ENCODE data around the gene LARP6.

LARP6 gene

GRCh38 chr15:70796516-70797310 lies 57.2 kb downstream of the LARP6 start:
- DNase-seq (ENCODE audit: low spot score): no peak

DNA sequence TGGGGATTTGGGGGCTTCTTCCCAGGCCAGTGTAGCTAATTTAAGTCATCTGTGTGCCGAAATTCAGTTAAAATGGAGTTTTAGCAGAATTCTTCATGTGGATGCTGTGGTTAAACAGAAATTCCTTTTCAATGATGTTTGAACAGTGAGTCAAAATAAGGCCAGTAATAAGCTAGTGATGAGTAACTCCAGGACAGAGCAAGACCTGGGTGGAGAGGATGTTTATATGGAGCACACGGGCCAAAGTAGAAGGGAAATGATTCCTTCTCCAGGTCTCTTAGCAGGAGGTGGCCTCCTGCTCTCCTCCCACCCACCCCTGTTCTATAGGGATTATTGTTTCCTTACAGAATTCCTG lies 58.7 kb downstream of the LARP6 start:
- no peak for DNase-seq (ENCODE audit: low spot score)

DNA sequence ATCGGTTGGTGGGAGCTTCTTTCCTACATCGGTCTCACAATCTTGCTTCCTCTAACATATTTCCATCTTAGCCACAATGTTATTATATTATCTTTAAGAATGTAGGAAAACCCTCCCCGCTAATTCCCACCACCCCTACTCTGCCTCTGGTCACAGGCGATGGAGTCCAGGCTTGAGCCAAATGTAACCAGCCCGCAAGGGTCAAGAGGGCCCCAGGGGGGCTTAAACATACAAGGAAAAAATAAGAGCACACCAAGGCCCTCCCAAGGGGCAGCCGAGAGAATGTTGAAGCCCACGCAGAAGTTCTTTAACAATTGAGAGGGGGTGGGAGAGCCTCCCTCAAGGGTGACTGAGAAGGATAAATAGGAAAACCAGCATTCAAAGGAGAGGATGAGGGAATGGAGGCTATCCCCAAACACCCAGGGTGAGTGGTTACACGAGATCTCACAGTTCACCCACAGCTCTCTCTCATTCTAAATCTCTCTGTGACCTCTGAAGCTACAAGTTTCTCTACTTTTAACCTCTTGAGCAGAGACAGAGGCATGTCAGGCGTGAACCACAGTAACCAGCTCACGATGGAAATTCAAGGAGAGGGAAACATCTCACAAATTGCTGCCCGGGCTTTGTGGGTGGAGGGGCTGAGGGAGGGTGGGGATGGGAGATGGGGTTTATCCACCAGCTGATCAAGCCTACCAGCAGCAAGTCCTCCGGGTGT lies 59.2 kb downstream of the LARP6 start:
- DNase-seq (ENCODE audit: low spot score): no peak

DNA sequence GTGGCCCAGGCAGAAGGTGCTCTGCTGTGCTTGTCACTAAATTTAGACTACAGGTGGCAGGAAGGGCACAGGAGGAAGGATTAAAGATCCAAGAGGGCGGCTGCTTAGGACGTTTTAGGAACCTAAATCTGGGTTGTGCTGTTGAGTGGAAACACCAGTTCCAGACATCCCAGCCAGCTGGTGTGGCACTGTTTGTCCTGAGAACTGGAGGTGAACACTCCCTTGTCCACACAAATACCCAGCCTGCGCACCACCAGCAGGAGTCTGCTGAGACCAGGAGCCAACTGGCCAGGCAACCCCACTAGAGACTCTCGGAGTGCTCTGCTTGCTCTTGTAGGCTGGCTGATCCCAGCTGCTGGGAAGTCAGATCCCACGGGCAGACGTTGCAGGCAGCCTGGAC lies 60.3 kb downstream of the LARP6 start:
- no peak for DNase-seq (ENCODE audit: low spot score)

- DNase-seq (ENCODE audit: low spot score): no peak
These were observed 61.8 kb downstream of the LARP6 start for GRCh38 chr15:70792171-70792573.

GRCh38 chr15:70791259-70791658 lies 62.7 kb downstream of the LARP6 start:
- no peak for DNase-seq (ENCODE audit: low spot score)

DNA sequence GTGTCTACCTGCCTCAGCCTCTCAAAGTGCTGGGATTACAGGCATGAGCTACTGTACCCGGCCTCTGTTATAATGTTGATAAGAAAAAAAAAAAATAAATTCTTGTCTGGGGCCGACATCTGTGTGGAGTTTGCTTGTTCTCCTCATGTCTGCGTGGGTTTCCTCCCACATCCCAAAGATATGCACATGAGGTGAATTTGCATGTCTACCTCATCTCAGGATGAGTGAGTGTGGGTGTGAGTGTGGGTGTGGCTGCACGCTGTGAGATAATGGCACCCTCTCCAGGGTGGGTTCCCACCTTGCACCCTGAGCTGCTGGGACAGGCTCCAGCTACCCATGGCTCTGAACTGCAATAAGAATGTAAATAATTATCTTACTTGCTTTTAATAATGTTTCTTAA lies 64.7 kb downstream of the LARP6 start:
- no peak for DNase-seq (ENCODE audit: low spot score)

DNA sequence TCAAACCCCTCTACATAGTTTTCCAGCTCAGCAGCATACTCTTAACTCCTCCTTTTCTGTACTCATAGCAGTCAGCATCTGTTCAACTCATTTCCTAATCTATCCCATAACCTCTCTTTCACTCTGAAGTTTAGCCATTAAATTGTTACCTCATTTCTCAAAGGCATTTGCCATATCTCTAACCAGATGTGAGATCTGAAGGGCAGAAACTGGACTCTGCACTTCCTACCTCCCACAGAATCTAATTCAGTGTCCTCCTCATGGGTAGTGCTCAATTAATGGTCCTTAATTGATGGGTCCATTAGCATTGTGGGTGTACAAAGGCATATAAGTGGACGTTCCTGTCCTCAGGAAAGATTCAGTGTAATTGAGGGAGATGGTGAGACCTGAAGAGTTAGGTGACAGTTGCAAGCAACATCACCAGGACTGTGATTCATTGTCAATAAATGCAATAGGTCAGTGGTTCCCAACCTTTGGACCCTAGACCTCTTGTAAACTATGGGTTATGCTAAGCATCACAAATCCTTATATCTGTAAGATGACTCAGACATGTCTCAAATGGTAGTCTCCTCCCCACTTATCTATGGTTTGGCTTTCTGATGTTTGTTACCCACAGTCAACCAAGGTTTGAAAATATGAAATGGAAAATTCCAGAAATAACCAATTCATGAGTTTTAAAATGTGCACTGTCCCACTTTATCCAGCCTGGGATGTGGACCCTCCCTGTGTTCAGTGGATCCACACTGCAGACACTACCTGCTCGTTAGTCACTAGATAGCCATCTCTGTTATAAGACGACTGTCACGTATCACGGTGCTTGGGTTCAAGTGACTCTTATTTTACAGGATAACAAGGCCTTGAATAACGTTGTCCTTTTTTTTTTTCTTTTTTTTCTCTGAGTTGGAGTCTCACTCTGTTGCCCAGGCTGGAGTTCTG lies 65.6 kb downstream of the LARP6 start:
- DNase-seq (ENCODE audit: low spot score): no peak

DNA sequence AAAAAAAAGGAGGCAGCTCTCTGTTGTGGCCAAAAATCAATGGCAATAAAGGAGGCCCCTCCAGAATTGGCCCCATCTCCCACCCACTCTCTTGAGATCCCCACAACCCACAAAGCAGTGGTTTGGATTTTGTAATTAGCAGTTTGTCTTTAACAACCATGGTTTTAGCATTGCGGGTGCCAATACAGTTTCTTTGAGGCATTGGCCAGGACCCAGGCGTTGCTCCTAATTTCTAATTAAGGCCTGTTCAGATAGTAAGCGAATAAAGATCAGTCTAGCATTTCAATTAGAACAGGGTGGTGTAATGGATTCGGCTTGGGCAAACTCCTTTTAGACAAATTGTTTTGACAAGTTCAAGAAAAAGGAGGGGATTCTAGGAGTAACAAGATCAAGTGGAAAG lies 67.0 kb downstream of the LARP6 start:
- DNase-seq (ENCODE audit: low spot score): no peak

- no peak for DNase-seq (ENCODE audit: low spot score)
These were observed 70.3 kb downstream of the LARP6 start for GRCh38 chr15:70783610-70784022.

DNA sequence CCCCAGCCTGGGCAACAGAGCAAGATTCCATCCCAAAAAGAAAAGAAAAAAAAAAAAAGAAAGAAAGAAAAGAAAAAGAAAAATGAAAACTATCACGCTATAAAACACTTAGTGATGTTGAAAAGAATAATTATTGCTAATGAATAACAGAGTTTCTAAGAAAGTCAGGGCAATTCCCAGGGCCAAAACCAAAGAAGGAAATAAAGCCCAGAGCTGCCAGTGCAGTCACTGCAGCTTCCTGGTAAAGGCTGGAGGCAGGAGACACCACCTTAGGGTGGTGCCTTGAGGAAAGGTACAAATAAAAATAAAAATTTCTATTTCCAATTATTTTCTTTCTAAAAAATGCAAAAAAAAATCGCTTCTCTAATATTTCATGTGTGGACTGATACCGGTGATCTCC lies 70.9 kb downstream of the LARP6 start:
- DNase-seq (ENCODE audit: low spot score): no peak

DNA sequence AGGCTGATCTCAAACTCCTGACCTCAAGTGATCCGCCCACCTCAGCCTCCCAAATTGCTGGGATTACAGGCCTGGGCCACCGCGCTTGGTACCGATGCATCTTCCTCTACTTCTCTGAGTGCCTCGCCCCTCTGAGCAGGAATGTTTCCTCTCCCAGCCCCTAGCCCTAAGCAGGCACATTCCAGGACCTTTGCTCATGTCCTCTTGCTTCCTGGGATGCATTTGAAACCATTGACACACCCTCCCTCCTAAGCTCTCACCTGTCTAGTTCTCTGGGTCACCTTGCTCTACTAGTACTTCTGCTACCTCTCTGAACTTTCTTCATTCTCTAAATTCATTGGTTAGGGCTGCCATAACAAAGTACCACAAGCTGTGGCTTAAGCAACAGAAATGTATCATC lies 72.7 kb downstream of the LARP6 start:
- no peak for DNase-seq (ENCODE audit: low spot score)

Data from SK-N-DZ (cell line).